ENCODE results near the gene AQP7. TPM values are rescaled to one million over a fixed set of nuclear protein-coding genes. Genes with fewer than 3 reads are reported as not detected.
"Not testable (repeated sequence)": the region's sequence is repeated elsewhere in the genome, so short reads cannot be mapped to it uniquely, and the experiment has no call there.

Gene AQP7
- total RNA-seq, 1 experiment from 2014 or later: 0.35 TPM

DNA sequence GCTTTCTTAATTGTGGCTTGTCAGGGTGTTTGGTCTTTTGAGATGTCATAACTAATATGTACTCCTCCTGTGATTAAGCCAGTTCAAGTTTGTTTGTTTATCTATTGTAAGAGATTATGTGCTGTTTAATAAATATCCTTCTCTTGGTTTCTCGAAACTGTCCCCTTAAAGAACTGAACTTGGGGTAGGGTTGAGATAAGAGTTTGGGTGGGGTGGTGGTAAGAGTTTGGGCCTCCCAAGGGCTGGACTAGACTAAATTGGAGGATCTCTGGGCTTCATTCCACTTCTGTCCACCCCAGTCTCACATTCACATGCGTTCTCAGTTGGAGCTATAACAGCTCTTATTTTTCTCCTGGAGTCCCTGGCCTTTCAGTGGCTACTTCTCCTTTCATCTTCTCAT lies 38.2 kb downstream of the AQP7 start:
- Mint-ChIP-seq H3K9me3 (ENCODE audit: low read depth, unreplicated experiment) (no peaks in the 10 kb centered on the region), H3K27me3 (ENCODE audit: unreplicated experiment) (no peaks in the 10 kb centered on the region), H3K4me3 (ENCODE audit: low read depth, unreplicated experiment) (no peak overlapping the region), H3K27ac (ENCODE audit: unreplicated experiment) (no peak overlapping the region), H3K36me3 (ENCODE audit: insufficient read depth, unreplicated experiment) (peaks cover 14% of the 10 kb centered on the region), H3K4me1 (ENCODE audit: low read depth, unreplicated experiment) (no peaks in the 10 kb centered on the region)
- DNase-seq: no peak
- no TSS peak for BruUV-seq (replicated peaks)
- CTCF ChIA-PET: no interaction called here
- TF ChIP-seq, protein P1, sequence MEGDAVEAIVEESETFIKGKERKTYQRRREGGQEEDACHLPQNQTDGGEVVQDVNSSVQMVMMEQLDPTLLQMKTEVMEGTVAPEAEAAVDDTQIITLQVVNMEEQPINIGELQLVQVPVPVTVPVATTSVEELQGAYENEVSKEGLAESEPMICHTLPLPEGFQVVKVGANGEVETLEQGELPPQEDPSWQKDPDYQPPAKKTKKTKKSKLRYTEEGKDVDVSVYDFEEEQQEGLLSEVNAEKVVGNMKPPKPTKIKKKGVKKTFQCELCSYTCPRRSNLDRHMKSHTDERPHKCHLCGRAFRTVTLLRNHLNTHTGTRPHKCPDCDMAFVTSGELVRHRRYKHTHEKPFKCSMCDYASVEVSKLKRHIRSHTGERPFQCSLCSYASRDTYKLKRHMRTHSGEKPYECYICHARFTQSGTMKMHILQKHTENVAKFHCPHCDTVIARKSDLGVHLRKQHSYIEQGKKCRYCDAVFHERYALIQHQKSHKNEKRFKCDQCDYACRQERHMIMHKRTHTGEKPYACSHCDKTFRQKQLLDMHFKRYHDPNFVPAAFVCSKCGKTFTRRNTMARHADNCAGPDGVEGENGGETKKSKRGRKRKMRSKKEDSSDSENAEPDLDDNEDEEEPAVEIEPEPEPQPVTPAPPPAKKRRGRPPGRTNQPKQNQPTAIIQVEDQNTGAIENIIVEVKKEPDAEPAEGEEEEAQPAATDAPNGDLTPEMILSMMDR (IDR thresholded peaks at IDR 0.05; ENCODE audit: unreplicated experiment): no peak
- intact Hi-C loops (cut with micrococcal nuclease; ENCODE audit: unreplicated experiment): no loop called here

DNA sequence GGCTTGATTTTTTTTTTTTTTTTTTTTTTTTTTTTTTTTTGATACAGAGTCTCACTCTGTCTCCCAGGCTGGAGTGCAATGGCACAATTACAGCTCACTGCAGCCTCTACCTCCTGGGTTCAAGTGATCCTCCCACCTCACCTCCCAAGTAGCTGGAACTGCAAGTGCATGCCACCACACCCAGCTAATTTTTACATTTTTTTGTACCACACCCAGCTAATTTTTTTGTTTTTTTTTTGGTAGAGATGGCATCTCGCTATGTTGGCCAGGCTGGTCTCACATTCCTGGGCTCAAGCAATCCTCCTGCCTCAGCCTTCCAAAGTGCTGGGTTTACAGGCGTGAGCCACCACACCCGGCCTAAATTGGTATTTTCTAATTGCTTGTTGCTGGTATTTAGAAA lies 43.7 kb downstream of the AQP7 start:
- intact Hi-C loops (cut with micrococcal nuclease; ENCODE audit: unreplicated experiment); CTCF ChIA-PET: not testable (repeated sequence)

DNA sequence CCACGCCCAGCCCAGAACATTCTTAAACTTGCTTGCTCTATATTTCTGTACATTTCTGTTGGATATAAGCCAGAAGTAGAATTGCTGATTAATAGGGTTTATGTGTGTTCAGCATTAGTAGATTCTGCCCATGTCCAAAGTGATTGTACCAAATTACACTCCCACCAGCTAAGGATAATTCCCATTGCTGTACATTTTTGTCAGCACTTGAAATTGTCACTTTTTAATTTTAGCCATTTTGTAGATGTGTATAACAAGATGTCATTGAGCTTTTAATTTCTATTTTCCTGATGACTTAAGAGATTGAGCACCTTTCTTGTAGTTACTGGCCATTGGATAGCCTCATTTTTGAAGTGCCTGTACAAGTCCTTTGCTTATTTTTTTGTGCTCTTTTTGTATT lies 46.4 kb downstream of the AQP7 start:
- Mint-ChIP-seq H3K9me3 (ENCODE audit: low read depth, unreplicated experiment) (no peaks in the 10 kb centered on the region), H3K4me1 (ENCODE audit: low read depth, unreplicated experiment) (peaks cover 10% of the 10 kb centered on the region), H3K36me3 (ENCODE audit: insufficient read depth, unreplicated experiment) (peaks cover 7% of the 10 kb centered on the region), H3K4me3 (ENCODE audit: low read depth, unreplicated experiment) (no peak overlapping the region), H3K27ac (ENCODE audit: unreplicated experiment) (no peak overlapping the region), H3K27me3 (ENCODE audit: unreplicated experiment) (no peaks in the 10 kb centered on the region)
- TF ChIP-seq, protein P1 (IDR thresholded peaks at IDR 0.05; ENCODE audit: unreplicated experiment): no peak
- intact Hi-C loops (cut with micrococcal nuclease; ENCODE audit: unreplicated experiment): no loop called here
- CTCF ChIA-PET: no interaction called here
- DNase-seq: no peak
- no TSS peak for BruUV-seq (replicated peaks)

More for the DNA sequence above, 43.7 kb downstream of the AQP7 start:
- not testable (repeated sequence) for H3K27ac Mint-ChIP-seq (ENCODE audit: unreplicated experiment); H3K4me3 Mint-ChIP-seq (ENCODE audit: low read depth, unreplicated experiment); H3K9me3 Mint-ChIP-seq (ENCODE audit: low read depth, unreplicated experiment); H3K36me3 Mint-ChIP-seq (ENCODE audit: insufficient read depth, unreplicated experiment); H3K27me3 Mint-ChIP-seq (ENCODE audit: unreplicated experiment); BruUV-seq (replicated peaks); DNase-seq
- peaks cover 10% of the 10 kb centered on the region for H3K4me1 Mint-ChIP-seq (ENCODE audit: low read depth, unreplicated experiment)

DNA sequence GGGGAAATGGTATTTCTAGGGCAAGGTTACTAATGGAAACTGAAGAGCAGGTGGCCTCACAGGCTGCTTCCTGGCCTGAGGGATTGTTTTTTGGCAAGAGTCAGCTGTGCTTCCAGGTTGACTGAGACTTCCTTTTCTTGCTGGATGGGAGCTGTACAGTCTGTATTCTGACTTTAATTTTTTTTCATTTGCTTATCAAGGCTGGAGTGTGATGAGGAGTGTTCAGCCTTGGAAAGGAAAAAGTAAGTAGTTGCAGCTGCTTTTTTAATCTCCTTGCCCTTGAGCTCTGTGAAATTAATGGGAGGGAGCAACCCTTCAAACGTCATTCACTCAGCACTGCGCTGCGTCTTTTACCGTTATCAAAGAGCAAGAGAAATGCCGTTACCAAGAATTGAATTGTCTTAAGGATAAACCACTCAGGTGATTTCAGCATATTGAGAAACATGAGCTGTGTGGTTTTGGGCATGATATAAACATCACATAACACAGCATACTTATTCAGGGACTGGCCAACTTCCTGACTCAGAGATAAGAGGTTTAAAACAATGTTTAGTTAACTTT lies 47.6 kb downstream of the AQP7 start:
- intact Hi-C loops (cut with micrococcal nuclease; ENCODE audit: unreplicated experiment): no loop called here
- Mint-ChIP-seq H3K36me3 (ENCODE audit: insufficient read depth, unreplicated experiment) (peaks cover 7% of the 10 kb centered on the region), H3K4me3 (ENCODE audit: low read depth, unreplicated experiment) (no peak overlapping the region), H3K4me1 (ENCODE audit: low read depth, unreplicated experiment) (peaks cover 10% of the 10 kb centered on the region), H3K9me3 (ENCODE audit: low read depth, unreplicated experiment) (no peaks in the 10 kb centered on the region), H3K27me3 (ENCODE audit: unreplicated experiment) (no peaks in the 10 kb centered on the region), H3K27ac (ENCODE audit: unreplicated experiment) (no peak overlapping the region)
- TF ChIP-seq, protein P1 (IDR thresholded peaks at IDR 0.05; ENCODE audit: unreplicated experiment): no peak
- BruUV-seq (replicated peaks): no TSS peak
- DNase-seq: no peak
- CTCF ChIA-PET: no interaction called here

DNA sequence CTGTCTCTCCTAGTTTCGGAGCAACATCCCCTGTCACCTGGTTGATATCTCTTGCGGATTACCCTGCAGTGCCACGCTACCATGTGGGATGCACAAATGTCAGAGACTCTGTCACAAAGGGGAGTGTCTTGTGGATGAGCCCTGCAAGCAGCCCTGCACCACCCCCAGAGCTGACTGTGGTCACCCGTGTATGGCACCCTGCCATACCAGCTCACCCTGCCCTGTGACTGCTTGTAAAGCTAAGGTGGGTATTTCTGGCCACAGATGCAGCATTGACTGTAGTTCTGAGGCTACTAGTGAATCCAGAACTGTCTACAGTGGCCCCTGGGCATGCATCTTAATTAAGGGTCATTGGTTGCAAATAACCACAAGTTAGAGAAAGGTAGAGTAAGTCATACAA lies 50.8 kb downstream of the AQP7 start:
- peaks cover 10% of the 10 kb centered on the region for H3K4me1 Mint-ChIP-seq (ENCODE audit: low read depth, unreplicated experiment)
- H3K9me3 Mint-ChIP-seq (ENCODE audit: low read depth, unreplicated experiment): no peaks in the 10 kb centered on the region
- CTCF ChIA-PET: no interaction called here
- DNase-seq: no peak
- no peak overlapping the region for H3K27ac Mint-ChIP-seq (ENCODE audit: unreplicated experiment)
- TF ChIP-seq, protein P1 (IDR thresholded peaks at IDR 0.05; ENCODE audit: unreplicated experiment): no peak
- H3K4me3 Mint-ChIP-seq (ENCODE audit: low read depth, unreplicated experiment): no peak overlapping the region
- H3K36me3 Mint-ChIP-seq (ENCODE audit: insufficient read depth, unreplicated experiment): peaks cover 19% of the 10 kb centered on the region
- intact Hi-C loops (cut with micrococcal nuclease; ENCODE audit: unreplicated experiment): no loop called here
- no peaks in the 10 kb centered on the region for H3K27me3 Mint-ChIP-seq (ENCODE audit: unreplicated experiment)
- no TSS peak for BruUV-seq (replicated peaks)
